ENCODE data around the gene LILRB5. TPM values are rescaled to one million over a fixed set of nuclear protein-coding genes. Genes with fewer than 3 reads are reported as not detected.
"Not testable (repeated sequence)": the region's sequence is repeated elsewhere in the genome, so short reads cannot be mapped to it uniquely, and the experiment has no call there.

LILRB5 gene
- total RNA-seq, 2 donors from 2014 or later: 2.6 to 12.0 TPM

DNA sequence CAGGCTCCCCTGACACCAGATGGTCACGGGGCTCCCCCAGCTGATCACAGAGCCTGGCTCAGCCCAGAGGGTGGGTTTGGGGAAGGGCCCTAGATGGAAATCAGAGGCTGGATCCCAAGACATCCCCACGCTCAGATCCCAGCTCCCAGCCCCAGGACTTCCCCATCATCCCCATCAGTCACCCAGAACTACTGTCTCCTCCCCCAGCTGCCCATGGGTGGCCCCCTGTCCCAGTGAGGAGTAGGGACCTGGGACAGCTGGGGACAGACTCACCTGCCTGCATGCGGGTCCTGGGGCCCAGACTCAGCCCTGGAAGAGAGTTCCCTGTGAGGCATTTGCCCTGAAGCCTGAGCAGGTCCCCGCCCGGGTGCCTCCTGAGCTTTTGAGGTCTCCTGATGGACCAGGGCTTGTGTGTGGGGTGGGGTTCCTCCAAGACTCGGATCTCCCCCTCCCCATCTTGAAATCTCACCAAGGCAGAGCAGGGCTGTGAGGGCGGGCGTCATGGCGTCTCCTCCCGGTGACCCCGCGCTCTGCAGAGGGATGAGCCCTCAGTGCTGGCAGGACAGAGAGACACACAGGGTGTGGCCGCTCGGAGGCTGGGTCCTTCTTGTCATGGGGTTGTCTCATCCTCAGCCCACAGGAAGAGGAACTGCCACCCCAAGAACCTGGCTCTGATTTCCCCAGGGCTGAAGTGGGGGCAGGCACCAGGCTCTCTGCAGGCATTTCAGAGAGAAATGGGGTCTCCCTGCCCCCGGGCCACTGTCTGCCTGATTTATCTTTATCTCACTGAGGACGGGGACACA, 34.4 kb downstream of the LILRB5 start, which contains the start of gene LILRB3:
LILRB3 (minus strand) TSS at position 534 of the 803 bp plus-strand sequence; CDS start at position 503, 31 bp downstream.
- peaks cover 12% of the 10 kb centered on the region for H3K36me3 ChIP-seq
- not testable (repeated sequence) for H3K27me3 ChIP-seq; H3K27ac ChIP-seq; H3K9me3 ChIP-seq; H3K4me3 ChIP-seq; H3K4me1 ChIP-seq; DNase-seq (ENCODE audit: low spot score)

DNA sequence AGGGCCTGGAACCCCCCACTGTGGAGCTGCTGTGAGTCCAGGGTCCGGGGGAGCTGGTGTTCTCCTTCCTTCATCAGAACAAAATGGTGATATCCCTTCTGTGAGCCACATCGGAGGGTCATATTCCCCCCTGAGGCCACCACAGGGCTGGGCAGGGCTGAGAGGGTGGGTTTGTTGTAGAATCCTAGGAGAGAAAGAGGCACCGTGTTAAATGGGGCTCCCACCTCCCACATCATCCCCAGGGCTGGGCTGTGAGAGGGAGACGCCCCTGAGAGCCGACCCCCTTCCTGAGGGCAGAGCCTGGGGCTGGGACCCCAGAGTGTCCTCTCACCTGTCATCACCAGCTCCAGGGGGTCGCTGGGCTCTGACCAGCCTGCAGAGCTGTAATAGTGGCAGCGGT, 35.1 kb downstream of the LILRB5 start:
- peaks cover 12% of the 10 kb centered on the region for H3K36me3 ChIP-seq
- H3K27ac ChIP-seq; H3K9me3 ChIP-seq; DNase-seq (ENCODE audit: low spot score); H3K4me1 ChIP-seq; H3K27me3 ChIP-seq; H3K4me3 ChIP-seq: not testable (repeated sequence)

DNA sequence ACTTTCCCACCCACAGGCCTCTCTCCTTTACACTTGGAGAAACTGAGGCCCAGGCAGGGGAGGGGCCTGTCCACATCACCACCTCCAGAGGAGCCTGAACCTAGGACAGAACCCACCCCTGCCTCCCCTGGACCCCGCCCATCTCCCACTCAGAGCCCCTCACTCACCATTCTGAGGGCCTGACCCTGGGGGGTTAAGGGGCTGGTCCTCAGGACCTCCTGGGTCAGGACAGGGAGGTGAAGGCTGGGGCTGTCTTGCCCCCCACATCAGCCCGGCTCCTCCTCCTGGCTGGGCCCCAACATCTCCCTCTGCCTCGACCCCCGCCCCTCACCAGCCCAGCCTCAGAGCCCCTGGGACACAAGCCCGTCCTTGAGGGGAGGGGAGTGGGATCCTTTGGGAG, 37.4 kb downstream of the LILRB5 start:
- H3K27me3 ChIP-seq; H3K4me3 ChIP-seq; H3K9me3 ChIP-seq; H3K4me1 ChIP-seq; DNase-seq (ENCODE audit: low spot score); H3K27ac ChIP-seq: not testable (repeated sequence)
- H3K36me3 ChIP-seq: peaks cover 12% of the 10 kb centered on the region

DNA sequence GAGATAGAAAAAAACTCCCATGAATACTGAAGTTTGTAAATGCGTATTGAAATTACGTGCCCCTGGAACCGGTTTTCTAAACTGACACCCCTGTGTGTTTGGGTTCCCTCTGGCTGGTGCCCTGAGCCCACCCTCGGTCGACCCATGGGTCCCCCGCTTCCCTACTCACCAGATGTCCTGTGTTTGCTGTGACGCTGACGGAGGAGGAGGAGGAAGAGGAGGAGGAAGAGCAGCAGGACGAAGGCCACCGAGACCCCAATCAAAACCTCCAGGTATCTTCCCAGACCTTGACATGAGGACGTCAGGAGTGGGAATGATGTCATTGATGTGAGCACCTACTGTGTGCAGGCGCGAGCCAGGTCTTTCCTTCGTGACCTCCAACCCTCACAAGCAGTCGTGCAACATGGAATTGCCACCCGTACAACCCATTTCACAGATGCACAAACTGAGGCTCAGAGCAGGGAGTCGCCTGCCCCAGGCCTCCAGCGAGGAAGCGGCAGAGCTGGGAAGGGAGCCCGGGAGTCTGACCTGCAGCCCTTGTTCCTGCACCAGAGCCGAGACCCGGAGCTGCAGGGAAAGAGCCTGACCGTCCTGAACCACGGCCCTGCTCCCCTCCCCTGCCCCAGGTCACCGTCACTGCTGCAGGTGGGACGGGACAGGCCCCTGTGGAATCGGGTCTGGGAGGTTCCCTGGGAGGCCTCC, 38.0 kb downstream of the LILRB5 start:
- H3K27ac ChIP-seq: no peak overlapping the region
- no peak overlapping the region for H3K4me3 ChIP-seq
- H3K9me3 ChIP-seq: no peaks in the 10 kb centered on the region
- H3K36me3 ChIP-seq: peaks cover 12% of the 10 kb centered on the region
- H3K4me1 ChIP-seq: no peaks in the 10 kb centered on the region
- no peak for TF ChIP-seq CTCF (IDR thresholded peaks at IDR 0.05)
- no peaks in the 10 kb centered on the region for H3K27me3 ChIP-seq
- no peak for DNase-seq (ENCODE audit: low spot score)

DNA sequence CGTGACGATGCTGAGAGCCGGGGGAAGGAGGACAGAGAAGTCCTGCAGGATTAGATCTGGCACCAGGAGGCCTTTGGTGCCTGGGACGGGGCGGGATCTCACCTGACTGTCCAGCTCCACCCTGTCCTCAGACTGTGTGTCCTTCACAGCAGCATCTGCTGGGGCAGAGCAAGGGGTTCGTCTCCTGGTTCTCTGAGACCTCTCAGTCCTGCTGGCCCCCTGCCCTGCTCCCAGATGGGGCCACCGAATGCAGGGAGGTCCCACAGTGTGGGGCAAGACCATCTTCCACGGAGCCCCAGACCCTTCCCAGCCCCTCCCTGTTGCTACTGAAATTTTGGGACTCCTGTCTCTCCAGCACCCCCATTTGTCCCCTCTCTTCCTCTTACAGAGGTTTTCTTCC, 38.8 kb downstream of the LILRB5 start:
- no peak for DNase-seq (ENCODE audit: low spot score)
- peaks cover 12% of the 10 kb centered on the region for H3K36me3 ChIP-seq
- TF ChIP-seq CTCF (IDR thresholded peaks at IDR 0.05): no peak
- H3K27me3 ChIP-seq: no peaks in the 10 kb centered on the region
- no peaks in the 10 kb centered on the region for H3K9me3 ChIP-seq
- no peaks in the 10 kb centered on the region for H3K4me1 ChIP-seq
- no peak overlapping the region for H3K27ac ChIP-seq
- no peak overlapping the region for H3K4me3 ChIP-seq

DNA sequence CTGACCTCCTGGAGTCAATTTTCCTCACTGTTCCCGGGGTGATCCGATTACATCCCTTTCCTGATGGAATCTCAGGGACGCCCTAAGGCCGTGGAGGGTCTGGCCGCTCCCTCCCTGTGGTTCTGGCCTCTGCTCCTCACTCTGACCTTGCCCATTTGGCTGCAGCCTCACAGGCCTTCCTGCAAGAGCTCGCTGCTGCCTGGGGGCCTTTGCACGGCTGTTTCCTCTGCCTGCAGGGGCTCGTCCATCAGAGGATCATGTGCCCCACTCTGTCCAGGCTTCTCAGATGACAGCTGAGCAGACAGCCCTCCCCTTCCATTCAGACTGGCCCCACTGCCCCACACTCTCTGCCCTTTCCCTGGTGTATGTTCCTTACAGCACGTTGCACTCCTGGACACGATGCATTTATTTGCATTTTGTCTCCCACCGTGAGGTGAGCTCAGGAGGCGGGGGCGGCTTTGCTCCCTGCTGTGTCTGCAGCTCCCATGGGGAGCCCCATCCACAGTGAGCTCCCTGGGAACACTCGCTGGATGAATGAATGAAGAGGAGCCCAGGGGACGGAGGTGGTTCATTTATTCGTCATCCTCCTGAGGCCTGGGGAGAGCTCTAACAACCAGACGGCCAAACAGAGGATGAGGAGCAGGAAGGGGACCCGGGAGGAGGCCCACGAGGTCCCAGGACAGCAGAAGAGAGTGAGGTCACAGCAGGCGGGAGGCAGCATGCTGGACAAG, 39.4 kb downstream of the LILRB5 start:
- H3K27me3 ChIP-seq; H3K4me1 ChIP-seq; H3K27ac ChIP-seq; H3K4me3 ChIP-seq; DNase-seq (ENCODE audit: low spot score); H3K9me3 ChIP-seq: not testable (repeated sequence)
- peaks cover 12% of the 10 kb centered on the region for H3K36me3 ChIP-seq

- Histone ChIP-seq H3K9me3 (no peaks in the 10 kb centered on the region), H3K4me1 (no peaks in the 10 kb centered on the region), H3K4me3 (no peak overlapping the region), H3K27ac (no peak overlapping the region), H3K27me3 (no peaks in the 10 kb centered on the region), H3K36me3 (peaks cover 12% of the 10 kb centered on the region)
- TF ChIP-seq CTCF (IDR thresholded peaks at IDR 0.05): no peak
- no peak for DNase-seq (ENCODE audit: low spot score)
Measured at GRCh38 chr19:54216869-54217268, 40.2 kb downstream of the LILRB5 start.

- peaks cover 12% of the 10 kb centered on the region for H3K36me3 ChIP-seq
- not testable (repeated sequence) for H3K9me3 ChIP-seq
Measured at GRCh38 chr19:54214734-54215133, 42.3 kb downstream of the LILRB5 start.

GRCh38 chr19:54214217-54214616, 42.9 kb downstream of the LILRB5 start:
- H3K27ac ChIP-seq; DNase-seq (ENCODE audit: low spot score); H3K9me3 ChIP-seq; H3K4me3 ChIP-seq; H3K36me3 ChIP-seq; H3K27me3 ChIP-seq: not testable (repeated sequence)
- H3K4me1 ChIP-seq: peaks cover 0 to 18% of the 10 kb centered on the region in 2 donors

More at GRCh38 chr19:54214734-54215133, 42.3 kb downstream of the LILRB5 start:
- not testable (repeated sequence) for H3K27ac ChIP-seq; H3K27me3 ChIP-seq; DNase-seq (ENCODE audit: low spot score); H3K4me3 ChIP-seq
- peaks cover 0 to 13% of the 10 kb centered on the region in 2 donors for H3K4me1 ChIP-seq
